IPS-NIHi7 (cell line): Measurements from ENCODE around the gene BTN2A1.

Experiments
- DNase-seq: peaks from one replicate; pipeline ENCODE4 v3.0.0; 2012; ENCODE audit warnings: mixed read lengths; ENCODE audit errors: extremely low spot score

The BTN2A1 gene

GRCh38 chr6:26468829-26469228, 11.1 kb downstream of the BTN2A1 start:
- DNase-seq = no peak

DNA sequence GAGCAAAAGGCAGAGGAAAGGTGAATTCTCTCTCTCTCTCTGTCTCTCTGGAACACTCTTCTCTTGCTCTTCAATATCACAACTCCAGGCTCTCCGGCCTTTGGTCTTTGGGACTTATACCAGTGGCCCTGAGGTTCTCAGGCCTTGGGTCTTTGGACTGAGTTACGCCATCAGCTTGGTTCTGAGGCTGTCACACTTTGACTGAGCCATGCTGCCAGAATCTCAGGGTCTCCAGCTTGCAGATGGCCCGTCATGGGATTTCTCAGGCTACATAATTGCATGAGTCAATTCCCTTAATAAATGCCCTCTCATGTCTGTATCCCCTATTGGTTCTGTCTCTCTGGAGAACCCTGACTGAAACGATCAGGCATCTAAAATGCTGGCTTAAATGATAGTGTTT, 12.9 kb downstream of the BTN2A1 start:
- no peak for DNase-seq

DNA sequence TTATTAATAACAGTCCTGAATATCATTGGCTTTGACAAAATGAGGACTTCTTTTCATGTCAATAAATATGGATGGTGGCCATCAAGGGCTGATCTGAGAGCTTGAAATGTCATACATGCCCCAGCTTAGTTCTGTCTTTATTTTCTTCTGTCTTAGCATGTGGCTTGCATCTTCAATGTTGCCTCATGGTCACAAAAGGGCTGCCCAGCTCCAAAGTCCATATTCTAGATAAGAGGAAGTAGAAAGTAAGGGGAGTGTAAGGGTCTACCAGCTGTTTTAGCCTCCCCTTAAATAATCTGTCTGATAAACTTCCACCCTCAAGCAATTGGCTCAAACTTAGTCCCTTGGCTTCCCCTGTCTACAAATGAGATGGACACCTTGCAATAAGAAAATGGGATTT, 14.2 kb downstream of the BTN2A1 start:
- DNase-seq = no peak

DNA sequence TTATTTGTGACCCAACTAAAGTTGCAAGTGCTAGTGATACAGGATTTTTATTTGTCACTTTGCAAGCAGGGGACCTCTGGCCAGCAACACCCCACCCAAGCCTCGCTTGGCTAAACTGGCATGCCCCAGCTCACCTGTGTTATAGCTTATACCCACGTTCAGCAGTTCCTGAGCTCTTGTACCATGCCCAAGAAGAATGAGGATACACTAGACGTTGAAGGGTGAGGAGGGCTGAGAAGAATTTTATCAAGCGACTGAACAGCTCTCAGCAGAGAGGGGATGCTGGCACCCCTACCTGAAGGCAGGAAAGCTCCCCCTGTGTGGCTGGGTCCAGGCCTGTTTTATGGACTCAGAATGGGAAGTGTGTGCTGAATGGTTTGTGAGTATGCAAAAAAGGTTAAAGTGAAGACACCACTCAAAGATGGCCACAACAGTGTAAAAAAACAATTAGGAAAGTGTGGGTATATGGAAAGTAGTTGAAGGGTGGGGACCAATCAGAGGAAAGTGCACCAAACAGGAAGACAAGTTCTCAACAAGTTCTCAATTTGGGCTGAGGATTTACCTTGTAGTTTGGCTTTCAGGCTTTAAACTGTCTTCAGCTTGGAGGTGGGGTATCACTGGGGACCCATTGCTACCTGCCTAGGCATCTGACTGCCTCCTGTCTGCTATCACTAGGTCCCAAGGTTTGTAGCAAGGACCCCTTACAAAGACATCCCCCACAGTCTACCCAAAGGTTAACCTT, 15.0 kb downstream of the BTN2A1 start:
- DNase-seq = no peak

GRCh38 chr6:26473429-26473757, 15.6 kb downstream of the BTN2A1 start:
- no peak for DNase-seq

DNA sequence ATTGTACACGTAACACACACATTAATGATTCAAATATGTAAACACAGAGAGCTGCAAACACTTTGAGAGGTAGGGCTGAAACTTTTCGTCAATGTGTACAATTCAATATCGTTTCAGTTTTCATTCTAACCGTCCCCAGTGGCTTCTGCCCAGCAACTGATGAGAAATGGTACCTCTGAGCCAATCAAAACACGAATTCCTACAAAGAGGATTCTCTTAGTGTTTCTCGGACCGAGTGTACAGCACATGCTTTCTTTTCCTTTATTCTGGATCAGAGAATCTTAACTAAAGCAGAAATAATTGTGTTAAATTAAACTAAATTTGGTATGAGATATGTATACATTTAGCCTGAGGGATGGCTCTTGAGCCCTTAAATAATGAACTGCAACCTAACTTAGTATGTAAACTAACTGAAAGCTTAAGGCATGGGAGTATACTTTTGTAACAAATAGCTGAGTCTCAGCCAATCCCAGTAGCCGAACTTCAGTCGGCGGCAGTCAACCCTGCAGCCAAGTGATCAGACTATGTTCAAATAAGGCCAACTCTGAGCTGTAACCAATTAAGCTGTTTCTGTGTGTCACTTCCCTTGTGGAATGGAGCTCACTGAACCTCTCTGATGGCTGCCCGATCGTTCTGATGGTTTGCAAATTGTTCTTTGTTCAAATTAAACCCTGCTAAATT, 16.1 kb downstream of the BTN2A1 start:
- DNase-seq = peak; percentile 60

GRCh38 chr6:26474439-26474881, 16.7 kb downstream of the BTN2A1 start:
- DNase-seq = no peak

- DNase-seq = peak; percentile 47
These were observed 18.3 kb downstream of the BTN2A1 start for GRCh38 chr6:26475823-26476729.

GRCh38 chr6:26476896-26477295, 19.1 kb downstream of the BTN2A1 start:
- no peak for DNase-seq

GRCh38 chr6:26477426-26477825, 19.7 kb downstream of the BTN2A1 start:
- DNase-seq = no peak

DNA sequence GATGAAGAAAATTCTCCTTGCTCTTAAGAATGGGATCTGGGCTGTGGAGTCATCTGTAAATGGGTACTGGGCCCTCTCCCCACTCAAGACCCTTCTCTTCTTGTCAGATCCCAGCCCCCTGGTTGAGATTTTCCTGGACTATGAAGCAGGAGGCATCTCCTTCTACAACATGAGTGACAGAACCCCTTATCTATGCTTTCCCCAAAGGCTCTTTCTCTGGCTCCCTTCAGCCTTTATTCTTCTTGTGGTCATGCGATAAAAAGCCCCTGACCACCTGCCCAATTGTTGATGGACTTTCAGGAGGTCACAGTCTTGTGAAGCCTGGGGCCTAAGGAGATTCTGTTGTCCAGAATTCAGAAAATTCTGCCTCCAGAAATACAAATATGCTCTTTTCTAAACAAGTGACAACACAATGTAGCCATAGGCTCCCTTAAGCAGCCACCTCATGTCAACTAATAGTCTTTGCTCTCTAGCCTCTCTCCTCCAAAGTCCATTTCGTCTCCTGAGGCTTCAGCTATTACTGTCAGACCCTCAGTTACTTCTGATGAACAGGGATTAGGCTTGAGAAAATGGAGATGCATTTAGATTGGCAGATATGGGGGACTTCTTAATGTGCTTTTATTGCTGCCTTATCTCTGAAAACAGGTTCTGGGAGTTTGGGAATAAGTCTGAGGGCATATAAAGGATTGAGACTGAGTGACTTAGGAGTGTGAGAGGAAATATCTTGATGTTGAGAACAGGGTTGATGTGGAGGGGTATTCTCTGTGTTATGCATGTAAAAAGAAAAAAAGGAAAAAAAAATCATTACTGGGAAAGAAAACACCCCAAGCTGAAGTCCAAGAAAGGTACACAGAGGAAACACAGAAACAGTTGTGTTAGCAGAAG, 20.6 kb downstream of the BTN2A1 start:
- no peak for DNase-seq

DNA sequence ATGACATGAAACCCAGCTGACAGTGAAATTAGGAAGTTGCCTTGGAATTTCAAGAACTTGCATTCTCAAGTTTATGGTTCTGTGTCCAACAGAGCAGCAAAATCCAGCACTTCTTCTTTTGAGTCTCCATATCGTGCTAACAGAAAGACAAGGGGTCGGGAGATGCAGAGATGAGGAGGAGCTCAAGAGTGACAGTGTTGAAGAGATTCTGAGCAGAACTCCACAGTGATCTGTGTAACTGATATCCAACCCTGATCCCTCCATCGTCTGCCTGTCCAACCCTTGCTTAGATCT, 21.2 kb downstream of the BTN2A1 start:
- DNase-seq = no peak

DNA sequence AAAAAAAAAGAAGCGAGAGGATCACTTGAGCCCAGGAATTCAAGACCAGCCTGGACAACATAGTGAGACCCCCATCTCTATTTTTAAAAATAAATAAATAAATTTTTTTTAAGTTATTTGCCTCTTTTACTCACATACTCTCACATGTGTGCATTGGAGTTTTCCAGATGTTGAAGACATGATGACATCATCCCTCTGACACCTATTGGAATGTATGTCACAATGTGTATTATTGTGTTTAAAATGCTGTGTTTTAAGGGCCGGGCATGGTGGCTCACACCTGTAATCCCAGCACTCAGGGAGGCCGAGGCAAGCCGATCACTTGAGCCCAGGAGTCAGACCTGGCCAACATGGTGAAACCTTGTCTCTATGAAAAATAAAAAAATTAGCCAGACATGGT, 24.6 kb downstream of the BTN2A1 start:
- no peak for DNase-seq

DNA sequence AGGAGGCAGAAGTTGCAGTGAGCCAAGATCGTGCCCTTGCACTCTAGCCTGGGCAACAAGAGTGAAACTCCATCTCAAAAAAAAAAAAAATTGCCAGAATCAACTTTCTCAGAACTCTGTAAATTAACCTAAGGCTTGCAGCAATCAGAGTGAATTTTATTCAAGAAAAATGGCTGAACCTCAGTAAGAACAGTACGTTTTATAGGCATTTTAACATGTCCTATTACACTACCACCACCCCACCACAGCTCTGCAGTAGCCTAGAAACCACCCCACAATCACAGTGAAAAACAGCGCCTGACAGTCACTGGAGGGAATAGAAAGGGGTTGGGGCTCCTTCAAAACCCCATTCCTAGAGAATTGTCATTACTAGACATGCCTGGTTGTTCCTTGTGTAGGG, 26.0 kb downstream of the BTN2A1 start:
- no peak for DNase-seq

- DNase-seq = no peak
These were observed 26.4 kb downstream of the BTN2A1 start for GRCh38 chr6:26484161-26484560.

DNA sequence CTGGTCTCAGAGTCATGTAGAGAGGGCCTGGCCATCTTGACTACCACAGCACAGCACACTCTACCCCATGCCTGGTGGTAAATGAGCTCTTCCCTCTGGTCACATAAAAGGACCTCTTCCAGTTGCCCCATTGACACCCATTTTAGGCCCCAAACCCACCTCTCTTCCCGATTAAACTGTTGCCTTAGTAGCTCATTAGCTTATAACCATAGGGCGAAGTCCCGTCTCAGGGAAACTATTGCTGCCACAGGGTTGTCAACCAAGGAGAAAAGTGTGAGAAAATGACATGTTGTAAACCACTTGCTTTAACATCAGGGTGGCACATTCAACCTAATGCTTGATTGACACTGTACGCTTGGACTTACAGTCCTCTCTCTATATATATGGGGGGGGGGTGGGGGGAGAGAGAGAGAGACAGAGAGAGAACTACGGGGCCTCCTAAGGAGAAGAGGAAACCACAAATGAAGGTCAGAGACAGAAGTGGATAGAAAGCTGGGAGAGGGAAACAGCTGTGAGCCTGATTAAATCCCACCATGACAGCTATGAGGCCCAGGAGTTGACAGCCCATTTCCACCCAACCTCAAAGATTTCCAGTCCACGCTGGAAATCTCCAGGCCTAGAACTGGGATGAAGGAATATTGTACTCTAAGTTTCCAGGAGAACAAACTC, 27.5 kb downstream of the BTN2A1 start:
- no peak for DNase-seq

- DNase-seq = no peak
These were observed 28.6 kb downstream of the BTN2A1 start for GRCh38 chr6:26486358-26486757.

GRCh38 chr6:26487466-26487865, 29.7 kb downstream of the BTN2A1 start:
- no peak for DNase-seq

- no peak for DNase-seq
These were observed 32.5 kb downstream of the BTN2A1 start for GRCh38 chr6:26489996-26490964.

- DNase-seq = no peak
These were observed 33.8 kb downstream of the BTN2A1 start for GRCh38 chr6:26491604-26492003.
